CD4-positive, alpha-beta T cell treated with Interleukin-21 for 1 hour (primary cell): Measurements from ENCODE around the gene PTPRA.
"Not testable (repeated sequence)": the region's sequence is repeated elsewhere in the genome, so short reads cannot be mapped to it uniquely, and the experiment has no call there.

Experiments
- DNase-seq: peaks from one replicate; pipeline ENCODE4 v3.0.0-alpha.2; 2020

Gene PTPRA

DNA sequence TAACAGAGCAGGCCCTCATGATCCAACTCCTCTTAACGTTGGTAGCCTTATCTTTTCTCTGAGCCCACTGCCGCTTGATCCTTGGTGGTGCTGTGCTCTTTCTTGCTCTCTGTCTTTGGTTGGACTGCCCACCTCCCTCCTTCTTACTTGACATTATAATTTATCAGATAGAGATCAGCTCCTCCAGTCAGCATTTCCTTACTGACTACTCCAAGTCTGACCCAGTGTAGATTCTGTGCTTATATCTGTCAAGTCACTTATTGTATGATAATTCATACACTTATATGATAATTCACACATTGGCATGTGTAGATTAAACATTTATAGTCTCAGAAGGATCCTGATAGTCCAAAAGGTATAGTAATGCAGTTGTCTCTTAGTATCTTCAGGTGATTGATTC, 18.1 kb downstream of the PTPRA start:
- no peak for DNase-seq

GRCh38 chr20:2892376-2892775, 19.1 kb downstream of the PTPRA start:
- no peak for DNase-seq

- no peak for DNase-seq
Measured at GRCh38 chr20:2894221-2894620, 20.9 kb downstream of the PTPRA start.

DNA sequence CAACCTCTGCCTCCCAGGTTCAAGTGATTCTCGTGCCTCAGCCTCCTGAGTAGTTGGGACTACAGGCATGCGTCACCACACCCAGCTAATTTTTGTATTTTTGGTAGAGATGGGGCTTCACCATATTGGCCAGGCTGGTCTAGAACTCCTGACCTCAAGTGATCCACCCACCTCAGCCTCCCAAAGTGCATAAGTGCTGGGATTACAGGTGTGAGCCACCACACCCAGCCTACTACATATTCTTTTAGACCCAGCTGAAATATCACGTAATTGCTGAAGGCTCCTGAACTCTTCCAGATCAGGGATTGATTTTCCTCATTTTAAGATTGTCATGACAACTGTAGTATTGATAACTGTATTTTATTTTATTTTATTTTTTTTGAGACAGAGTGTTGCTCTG, 21.9 kb downstream of the PTPRA start:
- not testable (repeated sequence) for DNase-seq

GRCh38 chr20:2899243-2899642, 26.0 kb downstream of the PTPRA start:
- DNase-seq = no peak

- no peak for DNase-seq
Measured at GRCh38 chr20:2900845-2901592, 27.7 kb downstream of the PTPRA start.

GRCh38 chr20:2902291-2902690, 29.0 kb downstream of the PTPRA start:
- DNase-seq = no peak

DNA sequence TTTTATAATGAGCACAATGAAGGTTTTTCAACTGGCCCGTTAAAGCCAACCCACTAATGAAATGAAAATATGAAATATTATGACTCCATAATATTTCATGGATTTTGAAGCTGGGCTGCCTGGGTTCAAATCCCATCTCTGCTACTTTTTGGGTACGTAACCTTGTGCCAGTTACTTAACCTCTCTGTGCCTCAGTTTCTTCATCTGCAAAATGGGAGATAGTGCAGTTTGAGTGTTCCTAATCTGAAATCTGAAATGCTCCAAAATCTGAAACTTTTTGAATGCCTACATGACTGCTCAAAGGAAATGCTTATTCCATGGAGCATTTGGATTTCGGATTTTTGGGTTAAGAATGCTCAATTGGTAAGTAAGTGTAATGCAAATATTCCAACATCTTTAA, 29.5 kb downstream of the PTPRA start:
- DNase-seq = no peak

DNA sequence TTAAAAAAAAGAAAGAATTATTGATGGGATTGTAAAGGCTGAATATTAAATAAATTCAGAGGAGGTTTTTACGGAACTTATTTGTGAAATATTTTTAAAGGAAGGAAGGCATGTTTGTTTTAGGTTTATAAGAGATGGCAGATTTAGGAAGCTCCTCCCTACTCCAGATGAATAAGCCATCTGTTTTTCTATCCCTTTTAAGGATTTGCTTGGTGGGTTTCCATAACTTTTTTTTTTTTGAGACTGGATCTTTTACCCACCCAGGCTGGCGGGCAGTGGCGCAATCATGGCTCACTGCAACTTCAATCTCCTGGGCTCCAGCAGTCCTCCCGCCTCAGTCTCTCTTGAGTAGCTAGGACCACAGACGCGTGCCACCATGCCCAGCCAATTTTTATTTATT, 30.4 kb downstream of the PTPRA start:
- DNase-seq = no peak

DNA sequence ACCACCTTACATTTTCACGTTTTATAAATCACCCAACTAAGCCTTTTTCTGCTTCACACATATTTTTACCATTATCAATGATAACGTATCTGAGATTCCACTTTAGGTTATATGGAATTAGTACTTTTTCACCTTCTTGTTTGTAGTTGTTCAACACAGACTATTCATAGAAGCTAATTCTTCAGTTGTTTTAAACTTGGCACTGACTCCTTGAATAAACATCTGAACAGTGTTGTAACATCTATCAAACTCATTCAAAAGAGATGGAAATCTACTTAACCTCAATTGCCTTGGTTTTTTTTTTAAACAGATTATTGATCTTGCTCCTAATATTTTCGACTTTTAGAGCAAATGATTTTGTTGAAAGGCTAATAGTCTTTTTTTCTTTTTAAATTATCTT, 34.2 kb downstream of the PTPRA start:
- DNase-seq = no peak

DNA sequence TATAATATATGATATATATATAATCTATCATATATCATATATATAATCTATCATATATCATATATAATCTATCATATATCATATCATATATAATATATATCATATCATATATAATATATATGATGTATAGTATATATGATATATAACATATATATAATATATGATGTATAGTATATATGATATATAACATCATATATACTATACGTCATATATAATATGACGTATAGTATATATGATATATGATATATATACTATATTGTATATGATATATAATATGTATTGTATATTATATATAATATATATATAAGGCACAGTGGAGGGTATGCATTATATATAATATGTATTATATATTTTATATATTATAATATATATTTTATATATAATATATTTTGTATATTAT, 36.7 kb downstream of the PTPRA start:
- no peak for DNase-seq

- DNase-seq = no peak
Measured at GRCh38 chr20:2911200-2911599, 37.9 kb downstream of the PTPRA start.

DNA sequence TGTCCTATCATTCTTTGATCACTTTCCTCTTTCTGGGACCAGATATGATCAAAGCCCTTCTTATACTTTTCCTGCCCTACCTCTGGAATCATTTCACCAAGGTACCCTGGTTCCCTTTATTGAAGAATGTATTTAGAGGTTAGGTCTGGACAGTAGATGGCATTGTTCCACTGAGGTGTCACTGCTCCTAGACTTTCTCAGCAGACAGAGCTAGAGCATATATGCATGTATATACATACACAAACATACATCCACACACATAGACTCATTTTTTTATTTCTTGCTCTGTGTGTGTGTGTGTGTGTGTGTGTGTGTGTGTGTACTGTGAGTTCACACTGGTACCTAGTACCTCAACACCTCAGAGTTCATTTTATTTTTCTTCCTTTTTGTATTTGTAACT, 40.9 kb downstream of the PTPRA start:
- DNase-seq = no peak

- DNase-seq = no peak
Measured at GRCh38 chr20:2917266-2917665, 44.0 kb downstream of the PTPRA start.

DNA sequence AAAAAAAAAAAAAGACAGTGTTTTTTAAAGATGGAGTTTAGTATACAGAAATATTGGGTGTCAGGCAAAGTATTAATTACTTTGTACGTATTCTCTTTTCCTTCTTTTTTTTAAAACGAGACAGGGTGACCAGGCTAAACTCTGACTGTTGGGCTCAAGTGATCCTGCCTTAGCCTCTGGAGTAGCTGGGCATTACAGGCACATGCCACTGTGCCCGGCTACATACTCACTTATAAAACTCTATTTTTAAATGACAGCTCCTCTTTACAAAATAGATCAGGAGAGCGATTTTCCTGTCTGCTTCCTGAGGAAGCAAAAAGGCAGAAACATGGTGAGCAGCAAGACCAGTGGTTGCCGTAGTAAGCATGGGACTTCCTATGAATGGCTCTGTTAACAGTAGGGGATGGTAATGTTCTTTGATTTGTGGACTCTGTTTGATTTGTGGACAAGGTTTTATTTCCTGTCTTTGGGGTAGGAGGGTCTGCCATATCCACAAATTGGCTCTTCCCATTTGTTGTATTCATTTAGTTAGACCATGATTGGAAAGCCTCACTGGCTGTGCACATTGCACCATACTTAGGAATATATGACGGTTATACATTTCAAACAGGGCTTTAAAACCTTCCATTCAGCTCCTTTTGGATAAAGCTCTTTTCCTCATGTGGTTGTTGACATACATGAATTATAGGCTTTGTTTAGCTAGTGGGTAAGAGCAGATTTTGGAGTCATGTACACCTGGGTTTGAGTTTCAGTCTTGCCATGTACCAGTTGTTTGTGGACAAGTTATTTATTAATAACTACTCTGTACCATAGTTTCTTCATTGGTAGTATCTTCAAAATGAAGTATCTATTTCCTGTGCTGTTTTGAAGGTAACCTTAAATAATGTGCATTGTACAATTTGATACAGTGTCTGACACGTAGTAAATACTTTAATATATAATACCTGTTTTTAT, 45.1 kb downstream of the PTPRA start:
- DNase-seq = no peak

DNA sequence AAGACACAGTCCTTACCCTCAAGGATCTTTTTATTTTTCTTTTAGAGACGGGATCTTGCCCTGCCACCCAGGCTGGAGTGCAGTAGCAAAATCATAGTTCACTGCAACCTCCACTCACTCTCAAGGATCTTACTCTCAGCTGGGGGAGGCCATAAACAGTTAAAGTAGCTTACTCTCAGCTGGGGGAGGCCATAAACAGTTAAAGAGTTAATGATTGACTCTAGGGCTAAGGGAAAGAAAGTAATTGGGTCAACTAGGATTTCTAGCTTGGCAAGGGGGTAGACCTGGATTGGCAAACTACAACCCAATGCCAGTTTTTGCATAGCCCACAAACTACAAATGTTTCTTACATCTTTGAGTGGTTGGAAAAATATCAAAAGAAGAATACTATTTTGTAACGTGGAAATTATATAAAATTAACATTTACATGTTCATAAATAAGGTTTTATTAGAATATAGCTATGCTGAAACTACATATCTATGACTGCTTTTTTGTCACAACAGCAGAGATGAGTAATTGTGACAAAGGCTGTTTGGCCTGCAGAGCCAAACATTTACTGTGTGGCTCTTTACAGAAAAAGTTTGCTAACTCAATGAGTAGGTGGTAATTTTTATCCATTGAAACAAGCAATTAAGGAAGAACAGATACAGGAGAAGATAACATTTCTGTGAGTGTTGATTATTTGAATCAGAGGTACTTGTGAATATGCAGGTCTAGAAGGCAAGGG, 46.4 kb downstream of the PTPRA start:
- no peak for DNase-seq

DNA sequence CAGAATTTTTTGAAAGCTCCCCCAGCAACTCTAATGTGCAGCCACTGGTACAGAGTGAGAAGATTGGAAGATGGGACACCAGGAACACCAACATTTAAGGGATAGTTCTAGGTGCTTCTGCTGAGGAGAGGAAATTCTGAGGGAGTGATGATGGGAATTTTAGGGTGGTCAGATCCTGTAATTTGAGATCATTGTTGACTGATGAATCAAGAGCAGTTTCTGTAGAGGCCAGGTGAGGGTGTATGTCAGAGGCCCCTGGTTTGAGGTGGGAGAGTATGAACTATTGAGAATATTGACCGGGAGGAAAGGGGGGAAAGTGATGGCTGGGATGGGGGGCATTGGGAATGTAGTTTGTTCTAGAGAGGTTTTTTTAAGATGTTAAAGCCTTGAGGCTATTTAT, 47.2 kb downstream of the PTPRA start:
- no peak for DNase-seq

- DNase-seq = no peak
Measured at GRCh38 chr20:2921506-2921905, 48.2 kb downstream of the PTPRA start.

DNA sequence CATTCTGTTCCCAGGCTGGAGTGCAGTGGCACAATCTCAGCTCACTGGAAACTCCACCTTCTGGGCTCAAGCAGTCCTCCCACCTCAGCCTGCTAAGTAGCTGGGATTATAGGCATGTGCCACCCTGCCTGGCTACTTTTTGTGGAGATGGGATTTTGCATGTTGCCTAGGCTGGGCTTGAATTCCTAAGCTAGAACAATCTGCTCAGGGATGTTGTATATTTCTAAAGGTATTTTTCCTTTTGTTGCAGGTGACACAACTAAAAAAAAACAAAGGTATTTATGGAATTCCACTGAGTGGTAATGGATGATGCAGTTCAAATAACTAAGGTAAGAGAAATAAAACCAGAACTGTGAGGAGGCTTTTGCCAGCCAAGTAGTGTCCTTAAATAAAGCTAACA, 49.7 kb downstream of the PTPRA start:
- DNase-seq = no peak

- DNase-seq = no peak
Measured at GRCh38 chr20:2930538-2930937, 57.3 kb downstream of the PTPRA start.

DNA sequence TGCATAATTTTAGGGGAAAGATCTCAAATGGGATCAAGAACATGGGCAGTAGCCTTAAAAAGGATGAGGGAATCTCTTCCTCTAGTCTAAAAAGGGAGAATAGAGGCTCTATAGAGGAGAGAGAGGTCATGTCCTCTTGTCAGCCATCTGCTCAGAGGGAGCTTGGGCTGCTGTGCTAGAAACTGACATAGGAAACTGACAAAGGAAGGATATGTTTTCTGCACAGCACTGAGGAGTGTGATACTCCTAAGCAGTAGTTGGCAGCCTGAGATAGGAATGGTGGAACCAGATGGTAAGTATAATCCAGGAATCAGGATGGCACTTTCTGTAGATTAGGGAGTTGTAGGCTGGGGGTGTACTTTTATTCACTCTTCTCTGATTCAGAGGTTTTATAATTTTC, 59.2 kb downstream of the PTPRA start:
- no peak for DNase-seq

DNA sequence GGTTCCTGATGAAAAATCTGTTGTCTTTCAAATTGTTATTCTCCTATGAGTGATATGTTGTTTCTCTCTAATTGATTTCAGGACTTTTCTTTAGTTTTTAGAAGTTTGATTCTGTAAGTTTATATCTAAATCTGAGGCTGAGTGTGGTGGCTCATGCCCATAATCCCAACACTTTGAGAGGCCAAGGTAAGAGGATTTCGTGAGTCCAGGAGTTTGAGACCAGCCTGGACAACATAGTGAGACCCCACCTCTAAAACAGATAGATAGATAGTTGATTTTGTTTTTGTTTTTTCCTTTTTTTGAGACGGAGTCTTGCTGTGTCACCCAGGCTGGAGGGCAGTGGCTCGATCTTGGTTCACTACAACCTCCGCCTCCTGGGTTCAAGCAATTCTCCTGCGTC, 64.6 kb downstream of the PTPRA start:
- DNase-seq = no peak

DNA sequence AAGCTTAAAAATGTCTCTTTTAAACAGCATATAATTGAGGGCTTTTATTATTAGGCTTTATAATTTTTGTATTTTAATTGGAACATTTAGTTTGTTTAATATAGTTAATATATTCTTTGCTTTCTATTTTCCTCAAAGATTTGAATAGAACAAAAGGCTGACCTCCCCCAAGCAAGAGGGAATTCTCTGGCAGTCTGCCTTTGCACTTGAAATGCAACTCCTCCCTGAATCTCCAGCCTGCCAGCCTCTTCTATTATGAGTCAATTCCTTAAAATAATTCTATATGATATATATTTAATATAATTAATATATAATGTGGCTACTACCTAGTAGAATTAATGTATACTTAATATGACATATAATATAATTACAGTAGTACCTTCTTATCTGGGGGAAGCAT, 69.2 kb downstream of the PTPRA start:
- no peak for DNase-seq
